HG03066 (cell line): ENCODE results near the gene PTGER4.

Source experiments
- ATAC-seq: cut with Tn5 transposase; IDR thresholded peaks from one replicate; pipeline ENCODE4 v1.9.1; 2021; ENCODE audit warnings: low read depth; ENCODE audit not compliant: unreplicated experiment

The PTGER4 gene

DNA sequence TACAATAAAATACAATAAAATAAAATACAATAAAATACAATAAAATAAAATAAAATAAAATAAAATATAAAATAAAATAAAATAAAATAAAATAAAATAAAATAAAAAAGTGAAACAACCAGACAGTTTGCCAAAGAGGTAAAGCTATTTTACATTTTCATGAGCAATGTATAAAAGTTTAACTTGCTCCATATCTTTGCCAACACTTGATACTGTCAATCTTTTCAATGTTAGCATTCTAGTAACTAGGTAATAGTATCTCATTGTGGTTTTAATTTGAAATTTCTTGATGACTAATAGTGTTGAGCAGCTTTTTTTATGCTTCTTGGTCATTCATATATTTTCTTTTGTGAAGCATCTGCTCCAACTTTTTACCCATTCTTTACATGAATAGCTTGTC is 58.8 kb downstream of the PTGER4 start:
- no peak for ATAC-seq
